Esophagus squamous epithelium (tissue), 5 donors: ENCODE data around the gene HDX. TPM values are rescaled to one million over a fixed set of nuclear protein-coding genes. Genes with fewer than 3 reads are reported as not detected.
"Not testable (repeated sequence)": the region's sequence is repeated elsewhere in the genome, so short reads cannot be mapped to it uniquely, and the experiment has no call there.

Experiments
- DNase-seq: peaks from one replicate; lab custom pipeline; 2025; lab: John Stamatoyannopoulos, UW
- H3K27ac ChIP-seq, 4 donors: fragments of 200-600 bp; sonication (generic); one replicate each; pipeline ENCODE4 v1.5.1; 2016 to 2019; ENCODE audit warnings: mild to moderate bottlenecking in 1 of 4
- H3K27me3 ChIP-seq, 4 donors: fragments of 200-600 bp; sonication (generic); 1 replicate in 3 of 4; 2 replicates in 1 of 4; pipeline versions ENCODE4 v1.5.1 to v1.6.0; 2017 to 2021; ENCODE audit warnings: antibody characterized with exemption in 1 of 4
- H3K36me3 ChIP-seq, 3 donors: fragments of 200-600 bp; sonication (generic); one replicate each; pipeline ENCODE4 v1.5.1; 2016 to 2019
- H3K4me1 ChIP-seq, 3 donors: fragments of 200-600 bp; sonication (generic); one replicate each; pipeline ENCODE4 v1.5.1; 2017 to 2019
- H3K4me3 ChIP-seq, 4 donors: fragments of 200-600 bp; sonication (generic); 1 replicate in 3 of 4; 2 replicates in 1 of 4; pipeline ENCODE4 v1.5.1; 2016 to 2019; ENCODE audit warnings: mild to moderate bottlenecking in 2 of 4, moderate library complexity in 1 of 4
- H3K9me3 ChIP-seq, 3 donors: fragments of 200-600 bp; sonication (generic); one replicate each; pipeline ENCODE4 v1.5.1; 2016 to 2019
- POLR2A ChIP-seq, 4 donors: fragments of 450-650 bp; IDR thresholded peaks; one replicate each; pipeline ENCODE4 v1.6.1; 2017; ENCODE audit warnings: antibody characterized with exemption in 4 of 4, mild to moderate bottlenecking in 4 of 4, moderate library complexity in 3 of 4
- WGBS, 2 donors: methylation state at CpG; one replicate each; pipeline ENCODE4 v1.1.5; 2018; 5-methylcytosine and 5-hydroxymethylcytosine counted together
- intact Hi-C: fragments of 100-400 bp; cut with DNase I; formaldehyde crosslinking; loops from one replicate; pipeline ENCODE4 v1.15.0; 2022
- total RNA-seq, 4 donors: library from RNA; depleted of rRNA; stranded (reverse); fragments of >200 nt; gene quantifications; one replicate each; pipeline ENCODE4 v1.1.0, GENCODE V29; 2016
- TF ChIP-seq, protein P1 (sequence below), 6 experiments: fragments of 450-650 bp in 4 of 6; fragments of 200-600 bp in 2 of 6; sonication (generic) in 2 of 6; IDR thresholded peaks; one replicate each; pipeline ENCODE4 v1.5.1; 2016 to 2019; ENCODE audit warnings: antibody characterized with exemption in 6 of 6, mild to moderate bottlenecking in 4 of 6, moderate library complexity in 4 of 6
- donor health status: DM: yes; HTN: yes; CAD: no.

HDX gene, protein sequence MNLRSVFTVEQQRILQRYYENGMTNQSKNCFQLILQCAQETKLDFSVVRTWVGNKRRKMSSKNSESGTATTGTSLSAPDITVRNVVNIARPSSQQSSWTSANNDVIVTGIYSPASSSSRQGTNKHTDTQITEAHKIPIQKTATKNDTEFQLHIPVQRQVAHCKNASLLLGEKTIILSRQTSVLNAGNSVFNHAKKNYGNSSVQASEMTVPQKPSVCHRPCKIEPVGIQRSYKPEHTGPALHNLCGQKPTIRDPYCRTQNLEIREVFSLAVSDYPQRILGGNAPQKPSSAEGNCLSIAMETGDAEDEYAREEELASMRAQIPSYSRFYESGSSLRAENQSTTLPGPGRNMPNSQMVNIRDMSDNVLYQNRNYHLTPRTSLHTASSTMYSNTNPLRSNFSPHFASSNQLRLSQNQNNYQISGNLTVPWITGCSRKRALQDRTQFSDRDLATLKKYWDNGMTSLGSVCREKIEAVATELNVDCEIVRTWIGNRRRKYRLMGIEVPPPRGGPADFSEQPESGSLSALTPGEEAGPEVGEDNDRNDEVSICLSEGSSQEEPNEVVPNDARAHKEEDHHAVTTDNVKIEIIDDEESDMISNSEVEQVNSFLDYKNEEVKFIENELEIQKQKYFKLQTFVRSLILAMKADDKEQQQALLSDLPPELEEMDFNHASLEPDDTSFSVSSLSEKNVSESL
- 1 to 10 TPM in 3 of 4 donors, under 1 TPM in 1; 0.34 to 5.5 (median 1.1) TPM for total RNA-seq

DNA sequence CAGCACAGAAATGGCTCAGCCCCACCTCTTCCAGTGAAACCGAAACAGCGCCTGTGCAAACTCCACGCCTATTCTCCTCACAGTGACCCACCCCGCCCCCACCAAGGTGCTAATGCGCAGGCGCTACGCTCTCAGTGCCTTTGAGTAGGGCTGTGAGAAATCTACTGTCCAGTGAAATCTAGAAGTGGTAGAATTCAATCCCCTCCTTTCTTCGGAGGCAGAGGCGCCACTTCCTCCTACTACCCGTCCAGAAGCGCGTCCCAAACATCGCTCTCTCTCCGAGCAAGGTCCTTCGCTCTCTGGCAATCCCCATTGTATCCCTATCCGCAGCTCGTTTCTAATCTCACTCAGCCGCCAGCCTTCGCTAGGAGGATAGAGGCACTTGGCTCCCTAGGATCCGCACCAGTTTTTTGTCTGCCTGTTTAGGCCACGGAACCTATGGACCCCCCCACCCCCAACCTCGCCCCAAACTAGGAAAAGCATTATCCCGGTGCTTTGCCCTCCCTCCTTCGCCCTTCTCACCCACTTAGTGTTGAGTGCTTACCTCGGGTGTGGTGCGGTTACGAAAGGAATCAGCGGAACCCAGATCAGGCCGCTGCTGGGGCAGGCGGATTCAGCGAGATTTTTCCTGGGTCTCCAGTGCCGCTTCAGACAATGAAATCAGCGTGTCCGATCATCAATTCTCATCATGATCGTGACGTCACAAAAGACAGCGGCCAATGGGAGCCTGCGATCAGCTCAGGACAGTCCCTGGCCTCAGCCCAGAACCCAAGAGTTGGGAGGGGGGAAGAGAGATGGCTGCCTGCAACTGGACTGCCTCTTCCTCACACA lies at the start of gene HDX:
Gene HDX (minus strand): TSS at position 656 of the 831 bp plus-strand sequence. CDS start 27,056 bp downstream, outside the sequence.
- DNase-seq, result no peak
- H3K27me3 ChIP-seq, result no peaks in the 10 kb centered on the region
- intact Hi-C loops, result no loop called here
- no peaks in the 10 kb centered on the region for H3K36me3 ChIP-seq
- peak within 1 kb of the TSS; percentile 39 to 66 (median 58) for H3K4me3 ChIP-seq
- no peaks in the 10 kb centered on the region for H3K9me3 ChIP-seq
- H3K4me1 ChIP-seq, result peaks cover 0 to 11% (median 0%) of the 10 kb centered on the region in 3 donors
- TF ChIP-seq, protein P1, sequence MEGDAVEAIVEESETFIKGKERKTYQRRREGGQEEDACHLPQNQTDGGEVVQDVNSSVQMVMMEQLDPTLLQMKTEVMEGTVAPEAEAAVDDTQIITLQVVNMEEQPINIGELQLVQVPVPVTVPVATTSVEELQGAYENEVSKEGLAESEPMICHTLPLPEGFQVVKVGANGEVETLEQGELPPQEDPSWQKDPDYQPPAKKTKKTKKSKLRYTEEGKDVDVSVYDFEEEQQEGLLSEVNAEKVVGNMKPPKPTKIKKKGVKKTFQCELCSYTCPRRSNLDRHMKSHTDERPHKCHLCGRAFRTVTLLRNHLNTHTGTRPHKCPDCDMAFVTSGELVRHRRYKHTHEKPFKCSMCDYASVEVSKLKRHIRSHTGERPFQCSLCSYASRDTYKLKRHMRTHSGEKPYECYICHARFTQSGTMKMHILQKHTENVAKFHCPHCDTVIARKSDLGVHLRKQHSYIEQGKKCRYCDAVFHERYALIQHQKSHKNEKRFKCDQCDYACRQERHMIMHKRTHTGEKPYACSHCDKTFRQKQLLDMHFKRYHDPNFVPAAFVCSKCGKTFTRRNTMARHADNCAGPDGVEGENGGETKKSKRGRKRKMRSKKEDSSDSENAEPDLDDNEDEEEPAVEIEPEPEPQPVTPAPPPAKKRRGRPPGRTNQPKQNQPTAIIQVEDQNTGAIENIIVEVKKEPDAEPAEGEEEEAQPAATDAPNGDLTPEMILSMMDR (IDR thresholded peaks at IDR 0.05), result no peak
- peak in 2 of 4 donors; percentile 25 to 52 for TF ChIP-seq POLR2A (IDR thresholded peaks at IDR 0.05)
- 0 to 41% methylated on average over 7 to 27 of the region's 38 CpGs for WGBS, 2 donors
- peak within 1 kb of the TSS; percentile 82 to 91 (median 90) for H3K27ac ChIP-seq

DNA sequence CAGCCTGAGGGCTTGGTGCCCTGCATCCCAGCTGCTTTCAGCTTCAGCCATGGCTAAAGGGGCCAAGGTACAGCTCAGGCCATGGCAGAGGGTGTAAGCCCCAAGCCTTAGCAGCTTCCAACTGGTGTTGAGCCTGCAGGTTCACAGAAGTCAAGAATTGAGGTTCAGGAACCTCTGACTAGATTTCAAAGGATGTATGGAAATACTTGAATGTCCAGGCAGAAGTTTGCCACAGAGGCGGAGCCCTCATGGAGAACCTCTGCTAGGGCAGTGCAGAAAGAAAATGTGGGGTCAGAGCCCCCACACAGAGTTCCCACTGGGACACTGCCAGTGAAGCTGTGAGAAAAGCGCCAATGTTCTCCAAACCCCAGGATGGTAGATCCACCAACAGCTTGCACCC lies 39.1 kb upstream of the HDX start:
- H3K9me3 ChIP-seq, H3K36me3 ChIP-seq, intact Hi-C loops, H3K4me3 ChIP-seq, H3K27ac ChIP-seq, DNase-seq, H3K4me1 ChIP-seq, H3K27me3 ChIP-seq: not testable (repeated sequence)
- WGBS, 2 donors, result 93% methylated on average over 2 of the region's 2 CpGs; no CpG with 5 or more reads in 1 of the 2 donors

DNA sequence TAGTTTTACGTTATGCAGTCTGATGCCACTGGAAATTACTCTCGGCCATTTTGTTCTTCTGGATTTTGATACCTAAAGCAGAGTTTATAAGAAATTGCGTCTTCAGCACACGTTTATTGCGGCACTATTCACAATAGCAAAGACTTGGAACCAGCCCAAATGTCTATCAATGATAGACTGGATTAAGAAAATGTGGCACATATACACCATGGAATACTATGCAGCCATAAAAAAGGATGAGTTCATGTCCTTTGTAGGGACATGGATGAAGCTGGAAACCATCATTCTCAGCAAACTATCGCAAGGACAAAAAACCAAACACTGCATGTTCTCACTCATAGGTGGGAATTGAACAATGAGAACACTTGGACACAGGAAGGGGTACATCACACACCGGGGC lies 35.4 kb upstream of the HDX start:
- H3K4me1 ChIP-seq, H3K27ac ChIP-seq, H3K4me3 ChIP-seq, DNase-seq, H3K27me3 ChIP-seq, H3K36me3 ChIP-seq, H3K9me3 ChIP-seq, intact Hi-C loops: not testable (repeated sequence)
- 88 to 99% methylated on average over 5 to 6 of the region's 7 CpGs for WGBS, 2 donors

DNA sequence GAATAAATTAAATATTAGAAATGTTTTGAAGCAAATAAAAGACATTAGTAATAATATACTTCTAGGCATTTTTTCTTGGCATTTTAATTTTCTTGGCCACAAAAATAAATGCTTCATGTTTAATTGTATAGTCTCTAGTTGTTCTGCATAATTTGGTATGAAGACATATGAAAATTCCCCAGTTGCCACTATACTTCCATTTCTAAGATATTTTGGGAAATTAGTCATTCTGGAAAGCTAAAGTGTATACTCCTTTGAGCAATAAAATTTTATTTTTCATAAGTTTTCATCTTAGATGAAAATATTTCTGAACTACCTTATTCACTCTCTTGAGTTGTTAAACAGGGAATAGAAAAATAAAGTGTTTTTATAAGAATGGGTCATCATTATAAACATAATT lies 13.8 kb downstream of the HDX start:
- TF ChIP-seq POLR2A (IDR thresholded peaks at IDR 0.05), result no peak
- TF ChIP-seq, protein P1 (IDR thresholded peaks at IDR 0.05), result no peak
- Histone ChIP-seq H3K36me3 (no peaks in the 10 kb centered on the region), H3K27ac (no peak overlapping the region), H3K27me3 (no peaks in the 10 kb centered on the region), H3K4me3 (no peak overlapping the region), H3K9me3 (no peaks in the 10 kb centered on the region), H3K4me1 (no peaks in the 10 kb centered on the region)
- intact Hi-C loops, result no loop called here
- no peak for DNase-seq

DNA sequence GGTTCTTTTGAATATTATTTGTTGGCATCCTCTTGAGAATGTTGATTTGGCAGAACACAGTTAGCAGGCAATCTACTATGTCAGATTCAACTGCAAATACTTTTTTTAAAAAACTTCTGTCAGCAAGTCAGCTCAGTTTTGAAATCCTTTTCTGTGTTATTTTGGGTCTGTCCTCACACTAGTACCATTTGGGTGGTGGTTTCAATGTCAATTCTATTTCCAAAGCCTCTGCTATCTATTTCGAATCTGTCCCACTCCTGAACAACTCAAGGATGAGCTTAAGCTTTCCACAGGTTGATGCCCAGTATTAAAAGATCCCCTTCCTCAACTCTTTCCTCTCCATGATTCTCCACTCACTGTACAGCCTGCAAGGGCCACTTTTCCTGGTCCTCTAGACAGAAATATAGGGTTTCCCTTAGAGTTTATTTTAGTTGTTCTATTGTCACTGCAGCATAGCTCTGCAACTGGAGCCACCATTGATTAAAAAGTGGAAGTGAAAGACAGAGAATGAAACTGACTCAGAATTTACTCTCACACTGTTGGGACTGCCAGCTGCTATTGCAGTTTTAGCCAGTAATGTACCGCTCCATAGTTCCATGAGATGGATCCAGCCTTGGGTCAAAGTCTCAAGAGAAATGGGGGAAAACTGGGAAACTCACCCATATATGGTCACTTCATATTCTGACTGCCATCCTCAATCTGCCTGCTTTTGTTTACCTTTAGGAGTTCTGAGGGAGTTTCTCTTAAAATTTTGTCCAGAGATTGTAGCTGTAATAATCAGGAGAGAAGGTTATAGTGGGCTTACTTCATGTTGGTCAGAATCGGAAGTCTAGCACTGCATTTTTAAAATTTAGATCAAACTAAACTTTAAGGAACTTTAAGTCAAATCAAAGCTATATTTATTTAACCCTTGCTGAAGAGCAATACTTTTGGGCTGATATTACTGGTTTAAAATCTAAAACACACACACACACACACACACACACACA lies 14.6 kb downstream of the HDX start:
- WGBS, 2 donors, result 55 to 95% methylated on average over 3 of the region's 3 CpGs
- Histone ChIP-seq H3K27me3 (no peaks in the 10 kb centered on the region), H3K27ac (no peak overlapping the region), H3K36me3 (no peaks in the 10 kb centered on the region), H3K4me1 (no peaks in the 10 kb centered on the region), H3K4me3 (no peak overlapping the region), H3K9me3 (no peaks in the 10 kb centered on the region)
- intact Hi-C loops, result no loop called here
- no peak for DNase-seq
- TF ChIP-seq, protein P1 (IDR thresholded peaks at IDR 0.05), result no peak
- TF ChIP-seq POLR2A (IDR thresholded peaks at IDR 0.05), result no peak
